GM12891 (cell line): ENCODE data around the gene PMF1.

Experiments used
- PAX5 ChIP-seq: IDR thresholded peaks from 2 replicates; pipeline ENCODE4 v1.6.1; 2011; ENCODE audit warnings: low read length, moderate library complexity, mild to moderate bottlenecking; ENCODE audit not compliant: insufficient read depth, severe bottlenecking
- POLR2A ChIP-seq: IDR thresholded peaks from 2 replicates; pipeline ENCODE4 v1.6.1; 2011; ENCODE audit warnings: low read depth, low read length, control low read depth
- POLR2AphosphoS5 ChIP-seq: IDR thresholded peaks from 2 replicates; pipeline ENCODE4 v1.6.1; 2011; ENCODE audit warnings: low read depth, low read length, control low read depth
- TAF1 ChIP-seq: IDR thresholded peaks from 2 replicates; pipeline ENCODE4 v1.6.1; 2011; ENCODE audit warnings: low read depth, low read length, control low read depth

DNA sequence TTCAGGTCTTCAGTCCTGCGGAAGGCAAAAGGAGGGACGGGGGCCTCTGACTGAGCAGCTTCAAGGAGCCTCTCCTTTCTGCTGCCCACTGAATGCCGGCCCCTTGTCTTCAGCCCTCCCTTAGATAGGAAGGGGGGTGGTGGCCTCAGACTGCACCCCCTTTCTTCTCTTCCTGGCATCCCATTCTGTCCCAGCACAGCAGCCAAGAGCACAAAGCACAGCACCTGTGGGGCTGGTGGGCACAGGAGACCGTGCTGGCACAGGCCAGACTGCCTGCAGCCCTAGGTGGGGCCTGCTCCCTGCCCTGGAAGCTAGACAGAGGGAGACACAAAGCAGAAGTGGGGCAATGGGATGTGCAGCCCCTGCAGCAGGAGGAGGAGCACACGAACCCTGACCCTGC is 36.8 kb downstream of the PMF1 start:
- TF ChIP-seq POLR2A (no peak; the same call in 1 of the 2 replicates), PAX5 (no peak), TAF1 (no peak), POLR2AphosphoS5 (no peak)
